Endothelial cell (in vitro differentiated cells): ENCODE measurements around the gene CFAP99. TPM values are rescaled to one million over a fixed set of nuclear protein-coding genes. Genes with fewer than 3 reads are reported as not detected.
"Not testable (repeated sequence)": the region's sequence is repeated elsewhere in the genome, so short reads cannot be mapped to it uniquely, and the experiment has no call there.

Experiments
- DNase-seq: peaks from one replicate; pipeline ENCODE4 v3.0.0; 2021; ENCODE audit warnings: low spot score
- H3K27ac Mint-ChIP-seq: one replicate; pipeline ENCODE4 v1.8.0; 2021; ENCODE audit warnings: mixed read lengths, inconsistent platforms; ENCODE audit not compliant: unreplicated experiment
- H3K27me3 Mint-ChIP-seq: one replicate; pipeline ENCODE4 v1.8.0; 2021; ENCODE audit warnings: mild to moderate bottlenecking, moderate library complexity, mixed read lengths, inconsistent platforms; ENCODE audit not compliant: unreplicated experiment
- H3K36me3 Mint-ChIP-seq: one replicate; pipeline ENCODE4 v1.8.0; 2021; ENCODE audit warnings: mild to moderate bottlenecking, low read depth, mixed read lengths, inconsistent platforms; ENCODE audit not compliant: unreplicated experiment
- H3K4me1 Mint-ChIP-seq: one replicate; pipeline ENCODE4 v1.8.0; 2021; ENCODE audit warnings: mild to moderate bottlenecking, mixed read lengths, inconsistent platforms; ENCODE audit not compliant: unreplicated experiment
- H3K4me3 Mint-ChIP-seq: one replicate; pipeline ENCODE4 v1.8.0; 2021; ENCODE audit warnings: mild to moderate bottlenecking, mixed read lengths, inconsistent platforms; ENCODE audit not compliant: unreplicated experiment
- H3K9me3 Mint-ChIP-seq: one replicate; pipeline ENCODE4 v1.8.0; 2021; ENCODE audit warnings: mixed read lengths, inconsistent platforms; ENCODE audit not compliant: unreplicated experiment
- CTCF ChIP-seq: fragments of 200-600 bp; sonication (generic); IDR thresholded peaks from one replicate; pipeline ENCODE4 v1.5.0; 2021; ENCODE audit warnings: antibody characterized with exemption; ENCODE audit not compliant: unreplicated experiment
- total RNA-seq: library from RNA; stranded (reverse); fragmentation: NEBNext Ultra II Directional; extraction: Animal tissue kit (Norgen Biotek cat#: 25700); gene quantifications from one replicate; pipeline ENCODE4 v1.2.1, GENCODE V29; 2021; ENCODE audit not compliant: unreplicated experiment

CFAP99 gene
- total RNA-seq, 1 donor from 2014 or later: not detected

GRCh38 chr4:2426069-2426397, 7.3 kb downstream of the CFAP99 start:
- Mint-ChIP-seq H3K27ac (no peak overlapping the region), H3K9me3 (no peaks in the 10 kb centered on the region), H3K4me1 (no peaks in the 10 kb centered on the region), H3K4me3 (no peak overlapping the region), H3K27me3 (peaks cover 8% of the 10 kb centered on the region), H3K36me3 (peaks cover 3% of the 10 kb centered on the region)
- no peak for DNase-seq
- no peak for TF ChIP-seq CTCF

- Mint-ChIP-seq H3K4me3 (no peak overlapping the region), H3K27ac (no peak overlapping the region), H3K9me3 (no peaks in the 10 kb centered on the region), H3K36me3 (peaks cover 3% of the 10 kb centered on the region), H3K4me1 (no peaks in the 10 kb centered on the region), H3K27me3 (peaks cover 8% of the 10 kb centered on the region)
- no peak for TF ChIP-seq CTCF
- no peak for DNase-seq
Measured at GRCh38 chr4:2426711-2427275, 8.0 kb downstream of the CFAP99 start.

GRCh38 chr4:2427383-2428334, 8.9 kb downstream of the CFAP99 start:
- no peak overlapping the region for H3K4me3 Mint-ChIP-seq
- TF ChIP-seq CTCF: no peak

GRCh38 chr4:2428496-2429213, 9.9 kb downstream of the CFAP99 start:
- Mint-ChIP-seq H3K4me3 (peak overlapping the region; percentile 26), H3K36me3 (peaks cover 3% of the 10 kb centered on the region), H3K4me1 (no peaks in the 10 kb centered on the region), H3K27me3 (peaks cover 9% of the 10 kb centered on the region), H3K27ac (no peak overlapping the region), H3K9me3 (no peaks in the 10 kb centered on the region)
- no peak for TF ChIP-seq CTCF
- no peak for DNase-seq

More at GRCh38 chr4:2427383-2428334, 8.9 kb downstream of the CFAP99 start:
- H3K27me3 Mint-ChIP-seq: peaks cover 8% of the 10 kb centered on the region
- H3K36me3 Mint-ChIP-seq: peaks cover 3% of the 10 kb centered on the region
- DNase-seq: no peak
- H3K27ac Mint-ChIP-seq: no peak overlapping the region
- H3K4me1 Mint-ChIP-seq: no peaks in the 10 kb centered on the region
- H3K9me3 Mint-ChIP-seq: no peaks in the 10 kb centered on the region

GRCh38 chr4:2429945-2430757, 11.4 kb downstream of the CFAP99 start:
- H3K27ac Mint-ChIP-seq: not testable (repeated sequence)

More at GRCh38 chr4:2429945-2430757, 11.4 kb downstream of the CFAP99 start:
- H3K36me3 Mint-ChIP-seq, H3K4me3 Mint-ChIP-seq, H3K4me1 Mint-ChIP-seq, DNase-seq, H3K27me3 Mint-ChIP-seq, H3K9me3 Mint-ChIP-seq: not testable (repeated sequence)
